Measurements from ENCODE around the gene NPTX1.

Gene NPTX1

GRCh38 chr17:80519091-80519781 lies 42.8 kb upstream of the NPTX1 start:
- Histone ChIP-seq H4K8ac (ENCODE audit: low read depth, low read length) (no peak overlapping the region), H2BK15ac (replicated peaks; ENCODE audit: low read depth) (no peak overlapping the region), H2BK5ac (ENCODE audit: low read length) (no peak overlapping the region), H3K79me2 (ENCODE audit: control insufficient read depth, insufficient read depth, low read length) (no peaks in the 10 kb centered on the region), H3K27ac (ENCODE audit: low read depth, low read length) (no peak overlapping the region), H2AK5ac (ENCODE audit: low read length) (no peak overlapping the region), H2BK120ac (ENCODE audit: low read depth, low read length) (no peak overlapping the region), H3K36me3 (ENCODE audit: control insufficient read depth, insufficient read depth, low read length) (no peaks in the 10 kb centered on the region), H3K4me2 (ENCODE audit: low read length) (no peak overlapping the region), H4K5ac (ENCODE audit: low read length) (no peak overlapping the region), H3K4me1 (ENCODE audit: control insufficient read depth, low read depth, low read length) (no peaks in the 10 kb centered on the region), H3K27me3 (ENCODE audit: insufficient read depth, low read length, poor library complexity) (no peaks in the 10 kb centered on the region), H3K18ac (ENCODE audit: low read length) (no peak overlapping the region), H3K9ac (ENCODE audit: low read length) (no peak overlapping the region), H3K79me1 (ENCODE audit: low read length) (no peaks in the 10 kb centered on the region), H3K4me3 (ENCODE audit: low read length) (no peak overlapping the region), H3K23ac (ENCODE audit: low read length) (no peak overlapping the region), H3K56ac (ENCODE audit: low read length) (no peak overlapping the region), H3K4ac (ENCODE audit: low read depth, low read length) (no peak overlapping the region)
- no peak for DNase-seq
- no CpG with 5 or more reads among the region's 7 CpGs for WGBS (ENCODE audit: extremely low coverage, insufficient coverage, low lambda C conversion rate)

GRCh38 chr17:80518392-80518791 lies 42.0 kb upstream of the NPTX1 start:
- Histone ChIP-seq H3K36me3 (ENCODE audit: control insufficient read depth, insufficient read depth, low read length) (no peaks in the 10 kb centered on the region), H3K4me2 (ENCODE audit: low read length) (no peak overlapping the region), H2BK5ac (ENCODE audit: low read length) (no peak overlapping the region), H3K79me1 (ENCODE audit: low read length) (no peaks in the 10 kb centered on the region), H3K4me3 (ENCODE audit: low read length) (no peak overlapping the region), H3K4me1 (ENCODE audit: control insufficient read depth, low read depth, low read length) (no peaks in the 10 kb centered on the region), H3K23ac (ENCODE audit: low read length) (no peak overlapping the region), H4K5ac (ENCODE audit: low read length) (no peak overlapping the region), H3K18ac (ENCODE audit: low read length) (no peak overlapping the region), H3K56ac (ENCODE audit: low read length) (no peak overlapping the region), H3K9ac (ENCODE audit: low read length) (no peak overlapping the region), H3K79me2 (ENCODE audit: control insufficient read depth, insufficient read depth, low read length) (no peaks in the 10 kb centered on the region), H2BK15ac (replicated peaks; ENCODE audit: low read depth) (no peak overlapping the region), H2AK5ac (ENCODE audit: low read length) (no peak overlapping the region), H2BK120ac (ENCODE audit: low read depth, low read length) (no peak overlapping the region), H3K4ac (ENCODE audit: low read depth, low read length) (no peak overlapping the region), H3K27me3 (ENCODE audit: insufficient read depth, low read length, poor library complexity) (no peaks in the 10 kb centered on the region), H3K27ac (ENCODE audit: low read depth, low read length) (no peak overlapping the region), H4K8ac (ENCODE audit: low read depth, low read length) (no peak overlapping the region)
- DNase-seq: no peak
- 100% methylated on average over 1 of the region's 1 CpG for WGBS (ENCODE audit: extremely low coverage, insufficient coverage, low lambda C conversion rate)

GRCh38 chr17:80517641-80518040 lies 41.2 kb upstream of the NPTX1 start:
- Histone ChIP-seq H3K4me2 (ENCODE audit: low read length) (no peak overlapping the region), H3K36me3 (ENCODE audit: control insufficient read depth, insufficient read depth, low read length) (no peaks in the 10 kb centered on the region), H4K5ac (ENCODE audit: low read length) (no peak overlapping the region), H3K9ac (ENCODE audit: low read length) (no peak overlapping the region), H2AK5ac (ENCODE audit: low read length) (no peak overlapping the region), H3K4me1 (ENCODE audit: control insufficient read depth, low read depth, low read length) (no peaks in the 10 kb centered on the region), H2BK15ac (replicated peaks; ENCODE audit: low read depth) (no peak overlapping the region), H3K27ac (ENCODE audit: low read depth, low read length) (no peak overlapping the region), H3K4me3 (ENCODE audit: low read length) (no peak overlapping the region), H3K79me1 (ENCODE audit: low read length) (no peaks in the 10 kb centered on the region), H3K23ac (ENCODE audit: low read length) (no peak overlapping the region), H3K4ac (ENCODE audit: low read depth, low read length) (no peak overlapping the region), H4K8ac (ENCODE audit: low read depth, low read length) (no peak overlapping the region), H2BK5ac (ENCODE audit: low read length) (no peak overlapping the region), H3K18ac (ENCODE audit: low read length) (no peak overlapping the region), H3K27me3 (ENCODE audit: insufficient read depth, low read length, poor library complexity) (no peaks in the 10 kb centered on the region), H2BK120ac (ENCODE audit: low read depth, low read length) (no peak overlapping the region), H3K79me2 (ENCODE audit: control insufficient read depth, insufficient read depth, low read length) (no peaks in the 10 kb centered on the region), H3K56ac (ENCODE audit: low read length) (no peak overlapping the region)
- no CpG with 5 or more reads among the region's 3 CpGs for WGBS (ENCODE audit: extremely low coverage, insufficient coverage, low lambda C conversion rate)
- DNase-seq: no peak

- no peak overlapping the region for H3K27ac ChIP-seq (ENCODE audit: low read depth, low read length)
- no CpG with 5 or more reads among the region's 17 CpGs for WGBS (ENCODE audit: extremely low coverage, insufficient coverage, low lambda C conversion rate)
- H2BK5ac ChIP-seq (ENCODE audit: low read length): no peak overlapping the region
- H3K9ac ChIP-seq (ENCODE audit: low read length): no peak overlapping the region
- no peak overlapping the region for H2BK15ac ChIP-seq (replicated peaks; ENCODE audit: low read depth)
- no peak for DNase-seq
- H3K79me2 ChIP-seq (ENCODE audit: control insufficient read depth, insufficient read depth, low read length): no peaks in the 10 kb centered on the region
- H4K5ac ChIP-seq (ENCODE audit: low read length): no peak overlapping the region
- H4K8ac ChIP-seq (ENCODE audit: low read depth, low read length): no peak overlapping the region
- no peaks in the 10 kb centered on the region for H3K4me1 ChIP-seq (ENCODE audit: control insufficient read depth, low read depth, low read length)
- no peaks in the 10 kb centered on the region for H3K79me1 ChIP-seq (ENCODE audit: low read length)
- no peaks in the 10 kb centered on the region for H3K27me3 ChIP-seq (ENCODE audit: insufficient read depth, low read length, poor library complexity)
- no peak overlapping the region for H3K4me2 ChIP-seq (ENCODE audit: low read length)
- H3K4ac ChIP-seq (ENCODE audit: low read depth, low read length): no peak overlapping the region
- no peak overlapping the region for H3K18ac ChIP-seq (ENCODE audit: low read length)
- H2BK120ac ChIP-seq (ENCODE audit: low read depth, low read length): no peak overlapping the region
- no peak overlapping the region for H3K56ac ChIP-seq (ENCODE audit: low read length)
- no peaks in the 10 kb centered on the region for H3K36me3 ChIP-seq (ENCODE audit: control insufficient read depth, insufficient read depth, low read length)
- H3K23ac ChIP-seq (ENCODE audit: low read length): no peak overlapping the region
- no peak overlapping the region for H2AK5ac ChIP-seq (ENCODE audit: low read length)
- H3K4me3 ChIP-seq (ENCODE audit: low read length): no peak overlapping the region
Observed at GRCh38 chr17:80516171-80516932, 39.9 kb upstream of the NPTX1 start.

- no peak for DNase-seq
- Histone ChIP-seq H3K79me2 (ENCODE audit: control insufficient read depth, insufficient read depth, low read length) (no peaks in the 10 kb centered on the region), H4K5ac (ENCODE audit: low read length) (no peak overlapping the region), H2BK120ac (ENCODE audit: low read depth, low read length) (no peak overlapping the region), H3K4ac (ENCODE audit: low read depth, low read length) (no peak overlapping the region), H3K56ac (ENCODE audit: low read length) (no peak overlapping the region), H3K27ac (ENCODE audit: low read depth, low read length) (no peak overlapping the region), H3K36me3 (ENCODE audit: control insufficient read depth, insufficient read depth, low read length) (no peaks in the 10 kb centered on the region), H3K23ac (ENCODE audit: low read length) (no peak overlapping the region), H3K4me3 (ENCODE audit: low read length) (no peak overlapping the region), H3K27me3 (ENCODE audit: insufficient read depth, low read length, poor library complexity) (no peaks in the 10 kb centered on the region), H3K9ac (ENCODE audit: low read length) (no peak overlapping the region), H4K8ac (ENCODE audit: low read depth, low read length) (no peak overlapping the region), H3K18ac (ENCODE audit: low read length) (no peak overlapping the region), H2BK15ac (replicated peaks; ENCODE audit: low read depth) (no peak overlapping the region), H2AK5ac (ENCODE audit: low read length) (no peak overlapping the region), H3K4me2 (ENCODE audit: low read length) (no peak overlapping the region), H3K4me1 (ENCODE audit: control insufficient read depth, low read depth, low read length) (no peaks in the 10 kb centered on the region), H3K79me1 (ENCODE audit: low read length) (no peaks in the 10 kb centered on the region), H2BK5ac (ENCODE audit: low read length) (no peak overlapping the region)
- no CpG with 5 or more reads among the region's 10 CpGs for WGBS (ENCODE audit: extremely low coverage, insufficient coverage, low lambda C conversion rate)
Observed at GRCh38 chr17:80513892-80514291, 37.5 kb upstream of the NPTX1 start.
